HCT116 (cell line): ENCODE results near the gene RNF150. TPM values are rescaled to one million over a fixed set of nuclear protein-coding genes. Genes with fewer than 3 reads are reported as not detected.

ENCODE experiments used
- ATAC-seq: fragments of 200-7000 bp; cut with Tn5 transposase; 2 replicates; pipeline ENCODE4 v1.9.1; 2020; ENCODE audit warnings: mild to moderate bottlenecking, moderate library complexity
- BruUV-seq: library from RNA; stranded (reverse); fragments of 400-500 nt; replicated peaks from 2 replicates; lab custom pipeline; 2021; lab: Mats Ljungman, UMichigan
- CTCF ChIA-PET: fragments of 300-600 bp; sonication (Branson Sonifier 250); formaldehyde crosslinking; loops from one replicate; lab custom pipeline; 2021; ENCODE audit warnings: antibody characterized with exemption; lab: Charles Lee
- POLR2A ChIA-PET: fragments of 300-600, 350-600 bp; sonication (Branson Sonifier 250); formaldehyde crosslinking; loops from one replicate; lab custom pipeline; 2021; ENCODE audit warnings: antibody characterized with exemption; lab: Charles Lee
- RAD21 ChIA-PET, 2 experiments: fragments of 300-600 bp; sonication (Branson Sonifier 250); formaldehyde crosslinking; loops; one replicate each; lab custom pipeline; 2023; ENCODE audit warnings: low total read pairs in 2 of 2; ENCODE audit not compliant: uncharacterized antibody in 2 of 2, unreplicated experiment in 2 of 2, low non-redundant PET in 1 of 2; lab: Charles Lee
- DNase-seq: peaks from one replicate; pipeline ENCODE4 v3.0.0-alpha.2; 2010; ENCODE audit warnings: low read depth, low spot score
- H2AFZ ChIP-seq: fragments of 200-600 bp; shearing (Covaris generic), sonication (generic); 2 replicates; pipeline ENCODE4 v1.6.1; 2017; ENCODE audit warnings: low read depth, mixed run types, mixed read lengths, antibody characterized with exemption, low read length; ENCODE audit not compliant: poor library complexity, severe bottlenecking
- H3K27ac ChIP-seq: 2 replicates; pipeline ENCODE4 v1.5.1; 2012; ENCODE audit warnings: low read depth, low read length
- H3K27me3 ChIP-seq: fragments of 200-600 bp; sonication (generic); 2 replicates; pipeline ENCODE4 v1.6.1; 2016; ENCODE audit warnings: mixed run types, low read length, mixed read lengths; ENCODE audit not compliant: insufficient read depth
- H3K36me3 ChIP-seq, 2 experiments: fragments of 200-500 bp in 1 of 2; fragments of 200-600 bp in 1 of 2; sonication (Bioruptor generic) in 1 of 2; sonication (generic) in 1 of 2; 2 replicates each; pipeline versions ENCODE4 v1.5.1 to v1.6.1; 2014 to 2016; ENCODE audit warnings: low read length in 2 of 2, inconsistent platforms in 1 of 2, mixed read lengths in 1 of 2, mixed run types in 1 of 2; ENCODE audit not compliant: insufficient read depth in 2 of 2, control insufficient read depth in 1 of 2
- H3K4me1 ChIP-seq, 2 experiments: fragments of 200-600 bp in 1 of 2; sonication (generic) in 1 of 2; 2 replicates each; pipeline versions ENCODE4 v1.5.1 to v1.6.1; 2012 to 2017; ENCODE audit warnings: low read length in 2 of 2, inconsistent platforms in 1 of 2, mild to moderate bottlenecking in 1 of 2, mixed read lengths in 1 of 2, mixed run types in 1 of 2, moderate library complexity in 1 of 2; ENCODE audit not compliant: insufficient read depth in 2 of 2, control insufficient read depth in 1 of 2
- H3K4me2 ChIP-seq: fragments of 200-600 bp; sonication (generic); 2 replicates; pipeline ENCODE4 v1.6.1; 2017; ENCODE audit warnings: mixed run types, low read length, mixed read lengths
- H3K4me3 ChIP-seq, 2 experiments: fragments of 200-600 bp in 1 of 2; sonication (generic) in 1 of 2; replicated peaks in 1 of 2; 2 replicates each; pipeline ENCODE4 v1.5.1; 2011 to 2016; ENCODE audit warnings: low read length in 2 of 2, control low read depth in 1 of 2, low read depth in 1 of 2, mild to moderate bottlenecking in 1 of 2, mixed read lengths in 1 of 2, mixed run types in 1 of 2
- H3K79me2 ChIP-seq: fragments of 200-600 bp; sonication (generic); 2 replicates; pipeline ENCODE4 v1.6.1; 2017; ENCODE audit warnings: mild to moderate bottlenecking, mixed run types, low read length, moderate library complexity, mixed read lengths; ENCODE audit not compliant: insufficient read depth
- H3K9ac ChIP-seq: fragments of 200-600 bp; sonication (generic); 2 replicates; pipeline ENCODE4 v1.6.1; 2016; ENCODE audit warnings: low read length, mixed read lengths
- H3K9me2 ChIP-seq: fragments of 200-600 bp; sonication (generic), shearing (Covaris generic); 2 replicates; pipeline ENCODE4 v1.6.1; 2017; ENCODE audit warnings: mixed run types, mild to moderate bottlenecking, moderate library complexity; ENCODE audit not compliant: insufficient read depth
- H3K9me3 ChIP-seq, 2 experiments: fragments of 200-500 bp in 1 of 2; fragments of 200-600 bp in 1 of 2; sonication (Bioruptor generic) in 1 of 2; sonication (generic) in 1 of 2; 2 replicates each; pipeline ENCODE4 v1.6.1; 2014 to 2017; ENCODE audit warnings: low read length in 2 of 2, mixed read lengths in 2 of 2, inconsistent platforms in 1 of 2, low read depth in 1 of 2, mild to moderate bottlenecking in 1 of 2, mixed run types in 1 of 2, moderate library complexity in 1 of 2; ENCODE audit not compliant: control insufficient read depth in 1 of 2, insufficient read depth in 1 of 2
- H4K20me1 ChIP-seq: fragments of 200-600 bp; sonication (generic), shearing (Covaris generic); 2 replicates; pipeline ENCODE4 v1.6.1; 2017; ENCODE audit warnings: mixed run types, mild to moderate bottlenecking, moderate library complexity; ENCODE audit not compliant: insufficient read depth
- CEBPB ChIP-seq: IDR thresholded peaks from 2 replicates; pipeline ENCODE4 v1.6.1; 2012; ENCODE audit warnings: low read depth
- ELF1 ChIP-seq: IDR thresholded peaks from 2 replicates; pipeline ENCODE4 v1.6.1; 2012; ENCODE audit warnings: low read depth, borderline replicate concordance
- JUND ChIP-seq: IDR thresholded peaks from 2 replicates; pipeline ENCODE4 v1.6.1; 2012
- POLR2AphosphoS5 ChIP-seq: IDR thresholded peaks from 2 replicates; pipeline ENCODE4 v1.6.1; 2011; ENCODE audit warnings: mild to moderate bottlenecking, low read depth, low read length, moderate library complexity
- RAD21 ChIP-seq: IDR thresholded peaks from 2 replicates; pipeline ENCODE4 v1.6.1; 2012; ENCODE audit warnings: low read depth, mild to moderate bottlenecking
- REST ChIP-seq: IDR thresholded peaks from 2 replicates; pipeline ENCODE4 v1.6.1; 2012; ENCODE audit warnings: low read depth
- SRF ChIP-seq: IDR thresholded peaks from 2 replicates; pipeline ENCODE4 v1.6.1; 2012; ENCODE audit warnings: low read depth
- ZNF274 ChIP-seq: fragments of 200-500 bp; sonication (Bioruptor generic); IDR thresholded peaks from 2 replicates; pipeline ENCODE4 v1.6.1; 2014; ENCODE audit warnings: mild to moderate bottlenecking, low read depth, low read length, inconsistent platforms
- intact Hi-C: fragments of 100-400 bp; cut with micrococcal nuclease; formaldehyde crosslinking; loops from 2 replicates; pipeline ENCODE4 v1.10.0; 2022
- total RNA-seq: library from RNA; stranded (reverse); gene quantifications from one replicate; pipeline ENCODE4 v1.2.1, GENCODE V29; 2021; ENCODE audit not compliant: unreplicated experiment

The RNF150 gene
- total RNA-seq, 1 experiment from 2014 or later: 0.07 TPM

- Histone ChIP-seq H2AFZ (no peak overlapping the region), H3K9me2 (no peaks in the 10 kb centered on the region), H3K79me2 (no peaks in the 10 kb centered on the region), H3K4me2 (no peak overlapping the region), H3K36me3 (no peaks in the 10 kb centered on the region), H3K4me3 (no peak overlapping the region), H3K27ac (no peak overlapping the region), H3K9ac (no peak overlapping the region)
- TF ChIP-seq ZNF274: no peak
- TF ChIP-seq REST: no peak
- no peak for TF ChIP-seq ELF1
- no peak for TF ChIP-seq JUND
- no peak for TF ChIP-seq SRF
- no peak for TF ChIP-seq POLR2AphosphoS5
- no peak for TF ChIP-seq CEBPB
- TF ChIP-seq RAD21: no peak
- TF ChIP-seq, all 23 proteins: peak for 0
- intact Hi-C loops: no loop called here
- Histone ChIP-seq H3K4me1 (no peaks in the 10 kb centered on the region), H3K27me3 (no peaks in the 10 kb centered on the region), H4K20me1 (no peaks in the 10 kb centered on the region), H3K9me3 (no peaks in the 10 kb centered on the region)
- ATAC-seq: no peak
- BruUV-seq: no TSS peak
- POLR2A ChIA-PET: no interaction called here
- RAD21 ChIA-PET: no interaction called here
- DNase-seq: no peak
- CTCF ChIA-PET: no interaction called here
Observed at GRCh38 chr4:140837736-140838135, 295.5 kb downstream of the RNF150 start.
